Esophagus squamous epithelium (tissue), 5 donors: ENCODE data around the gene ZEB1. TPM values are rescaled to one million over a fixed set of nuclear protein-coding genes. Genes with fewer than 3 reads are reported as not detected.

ENCODE experiments used
- DNase-seq: peaks from one replicate; lab custom pipeline; 2025; lab: John Stamatoyannopoulos, UW
- H3K27ac ChIP-seq, 4 donors: fragments of 200-600 bp; sonication (generic); one replicate each; pipeline ENCODE4 v1.5.1; 2016 to 2019; ENCODE audit warnings: mild to moderate bottlenecking in 1 of 4
- H3K27me3 ChIP-seq, 4 donors: fragments of 200-600 bp; sonication (generic); 1 replicate in 3 of 4; 2 replicates in 1 of 4; pipeline versions ENCODE4 v1.5.1 to v1.6.0; 2017 to 2021; ENCODE audit warnings: antibody characterized with exemption in 1 of 4
- H3K36me3 ChIP-seq, 3 donors: fragments of 200-600 bp; sonication (generic); one replicate each; pipeline ENCODE4 v1.5.1; 2016 to 2019
- H3K4me1 ChIP-seq, 3 donors: fragments of 200-600 bp; sonication (generic); one replicate each; pipeline ENCODE4 v1.5.1; 2017 to 2019
- H3K4me3 ChIP-seq, 4 donors: fragments of 200-600 bp; sonication (generic); 1 replicate in 3 of 4; 2 replicates in 1 of 4; pipeline ENCODE4 v1.5.1; 2016 to 2019; ENCODE audit warnings: mild to moderate bottlenecking in 2 of 4, moderate library complexity in 1 of 4
- H3K9me3 ChIP-seq, 3 donors: fragments of 200-600 bp; sonication (generic); one replicate each; pipeline ENCODE4 v1.5.1; 2016 to 2019
- CTCF ChIP-seq, 6 experiments: fragments of 450-650 bp in 4 of 6; fragments of 200-600 bp in 2 of 6; sonication (generic) in 2 of 6; IDR thresholded peaks; one replicate each; pipeline ENCODE4 v1.5.1; 2016 to 2019; ENCODE audit warnings: antibody characterized with exemption in 6 of 6, mild to moderate bottlenecking in 4 of 6, moderate library complexity in 4 of 6
- POLR2A ChIP-seq, 4 donors: fragments of 450-650 bp; IDR thresholded peaks; one replicate each; pipeline ENCODE4 v1.6.1; 2017; ENCODE audit warnings: antibody characterized with exemption in 4 of 4, mild to moderate bottlenecking in 4 of 4, moderate library complexity in 3 of 4
- WGBS, 2 donors: methylation state at CpG; one replicate each; pipeline ENCODE4 v1.1.5; 2018; 5-methylcytosine and 5-hydroxymethylcytosine counted together
- intact Hi-C: fragments of 100-400 bp; cut with DNase I; formaldehyde crosslinking; loops from one replicate; pipeline ENCODE4 v1.15.0; 2022
- total RNA-seq, 4 donors: library from RNA; depleted of rRNA; stranded (reverse); fragments of >200 nt; gene quantifications; one replicate each; pipeline ENCODE4 v1.1.0, GENCODE V29; 2016
- donor health status: DM: yes; HTN: yes; CAD: no.

The ZEB1 gene
- total RNA-seq, 4 donors from 2014 or later: 2.3 to 37.6 (median 11.6) TPM

GRCh38 chr10:31451766-31452165 is 132.8 kb downstream of the ZEB1 start:
- Histone ChIP-seq H3K4me1 (no peaks in the 10 kb centered on the region), H3K9me3 (peaks cover 0 to 9% (median 0%) of the 10 kb centered on the region in 3 donors), H3K36me3 (no peaks in the 10 kb centered on the region), H3K4me3 (no peak overlapping the region), H3K27me3 (no peaks in the 10 kb centered on the region), H3K27ac (no peak overlapping the region)
- no peak for TF ChIP-seq CTCF (IDR thresholded peaks at IDR 0.05)
- no peak for TF ChIP-seq POLR2A (IDR thresholded peaks at IDR 0.05)
- 70 to 73% methylated on average over 2 of the region's 2 CpGs for WGBS, 2 donors
- intact Hi-C loops: no loop called here
- DNase-seq: no peak

DNA sequence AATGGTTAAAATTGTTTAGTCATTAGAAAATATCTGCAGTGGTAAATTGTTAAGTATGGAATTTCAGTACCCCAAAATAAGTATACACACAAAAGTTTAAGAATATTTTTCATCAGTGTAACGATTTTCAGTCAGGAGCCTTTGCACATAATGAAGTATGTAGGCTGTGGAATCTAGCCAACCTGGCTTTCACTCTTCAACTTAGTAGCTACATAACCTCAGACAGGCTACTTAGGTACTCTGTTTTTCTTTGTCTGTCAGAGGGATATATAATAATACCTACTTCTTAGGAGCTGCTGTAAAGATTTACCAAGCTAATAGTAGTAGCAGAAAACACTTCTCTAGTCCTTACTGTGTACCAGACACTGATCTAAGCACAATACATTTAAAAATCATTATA is 137.5 kb downstream of the ZEB1 start:
- no peaks in the 10 kb centered on the region for H3K36me3 ChIP-seq
- no peak for TF ChIP-seq POLR2A (IDR thresholded peaks at IDR 0.05)
- TF ChIP-seq CTCF (IDR thresholded peaks at IDR 0.05): no peak
- H3K4me1 ChIP-seq: no peaks in the 10 kb centered on the region
- no peak overlapping the region for H3K27ac ChIP-seq
- H3K9me3 ChIP-seq: no peaks in the 10 kb centered on the region
- no peak for DNase-seq
- H3K4me3 ChIP-seq: no peak overlapping the region
- intact Hi-C loops: no loop called here
- no peaks in the 10 kb centered on the region for H3K27me3 ChIP-seq
- 67 to 70% methylated on average over 1 of the region's 1 CpG for WGBS, 2 donors

DNA sequence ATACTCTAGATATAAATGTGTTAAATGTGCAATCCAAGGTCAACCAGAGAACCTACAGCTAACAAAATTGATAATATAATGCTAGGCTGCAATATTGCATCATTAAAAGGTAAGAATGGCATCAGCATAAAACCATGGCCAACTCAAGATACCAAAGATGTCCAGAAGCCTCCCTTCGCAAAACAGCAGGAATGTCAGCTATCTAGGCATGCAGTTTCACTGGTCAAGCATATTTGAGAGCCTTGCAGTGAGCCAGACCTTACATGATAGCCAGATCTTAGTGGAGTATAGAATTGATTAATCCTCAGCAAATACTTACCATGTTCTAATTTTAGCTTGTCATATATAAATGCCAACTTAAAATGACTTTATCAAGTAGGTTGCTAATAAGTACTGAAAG is 138.8 kb downstream of the ZEB1 start:
- intact Hi-C loops: no loop called here
- Histone ChIP-seq H3K27ac (no peak overlapping the region), H3K4me3 (no peak overlapping the region), H3K36me3 (peaks cover 0 to 13% (median 0%) of the 10 kb centered on the region in 3 donors), H3K4me1 (no peaks in the 10 kb centered on the region), H3K9me3 (no peaks in the 10 kb centered on the region), H3K27me3 (no peaks in the 10 kb centered on the region)
- no peak for DNase-seq
- 67 to 77% methylated on average over 1 of the region's 1 CpG for WGBS, 2 donors
- TF ChIP-seq POLR2A (IDR thresholded peaks at IDR 0.05): no peak
- no peak for TF ChIP-seq CTCF (IDR thresholded peaks at IDR 0.05)

- intact Hi-C loops: no loop called here
- no peak for DNase-seq
- Histone ChIP-seq H3K4me1 (no peaks in the 10 kb centered on the region), H3K36me3 (peaks cover 0 to 24% (median 0%) of the 10 kb centered on the region in 3 donors), H3K9me3 (peaks cover 0 to 8% (median 0%) of the 10 kb centered on the region in 3 donors), H3K4me3 (no peak overlapping the region), H3K27me3 (no peaks in the 10 kb centered on the region), H3K27ac (no peak overlapping the region)
- TF ChIP-seq CTCF (IDR thresholded peaks at IDR 0.05) (no peak), POLR2A (IDR thresholded peaks at IDR 0.05) (no peak)
These were observed 140.0 kb downstream of the ZEB1 start for GRCh38 chr10:31458974-31459373.

- H3K4me1 ChIP-seq: no peaks in the 10 kb centered on the region
- H3K9me3 ChIP-seq: peaks cover 0 to 17% (median 0%) of the 10 kb centered on the region in 3 donors
- intact Hi-C loops: no loop called here
- no peaks in the 10 kb centered on the region for H3K27me3 ChIP-seq
- TF ChIP-seq CTCF (IDR thresholded peaks at IDR 0.05) (no peak), POLR2A (IDR thresholded peaks at IDR 0.05) (no peak)
- no peak overlapping the region for H3K27ac ChIP-seq
- DNase-seq: no peak
- WGBS, 2 donors: 76 to 98% methylated on average over 2 of the region's 2 CpGs
- H3K36me3 ChIP-seq: peaks cover 0 to 34% (median 0%) of the 10 kb centered on the region in 3 donors
- H3K4me3 ChIP-seq: no peak overlapping the region
These were observed 141.2 kb downstream of the ZEB1 start for GRCh38 chr10:31460242-31460641.
